Liver (tissue), 9 donors: ENCODE measurements around the gene B4GALT6. TPM values are rescaled to one million over a fixed set of nuclear protein-coding genes. Genes with fewer than 3 reads are reported as not detected.

Experiments used
- DNase-seq: peaks from one replicate; pipeline ENCODE4 v3.0.0-alpha.2; 2017; ENCODE audit warnings: low spot score
- H3K27ac ChIP-seq, 2 donors: one replicate each; pipeline ENCODE4 v1.7.0; 2013; ENCODE audit warnings: inconsistent platforms in 2 of 2, low read length in 2 of 2, control low read depth in 1 of 2, low read depth in 1 of 2, mild to moderate bottlenecking in 1 of 2
- H3K27me3 ChIP-seq, 4 donors: one replicate each; pipeline versions ENCODE4 v1.6.1 to v1.7.0; 2013; ENCODE audit warnings: low read length in 3 of 4, inconsistent platforms in 1 of 4, mild to moderate bottlenecking in 1 of 4, moderate library complexity in 1 of 4; ENCODE audit not compliant: control insufficient read depth in 4 of 4, insufficient read depth in 4 of 4
- H3K36me3 ChIP-seq, 4 donors: one replicate each; pipeline versions ENCODE4 v1.6.1 to v1.7.0; 2013; ENCODE audit warnings: low read length in 3 of 4, mild to moderate bottlenecking in 3 of 4, low read depth in 1 of 4, moderate library complexity in 1 of 4; ENCODE audit not compliant: control insufficient read depth in 4 of 4, insufficient read depth in 3 of 4
- H3K4me1 ChIP-seq, 4 donors: one replicate each; pipeline versions ENCODE4 v1.6.1 to v1.7.0; 2013; ENCODE audit warnings: low read length in 3 of 4, mild to moderate bottlenecking in 3 of 4, moderate library complexity in 1 of 4; ENCODE audit not compliant: control insufficient read depth in 4 of 4, insufficient read depth in 4 of 4
- H3K4me3 ChIP-seq, 3 donors: one replicate each; pipeline versions ENCODE4 v1.6.1 to v1.7.0; 2013; ENCODE audit warnings: low read length in 3 of 3, control low read depth in 1 of 3, low read depth in 1 of 3, mild to moderate bottlenecking in 1 of 3
- H3K9ac ChIP-seq, 2 donors: one replicate each; pipeline ENCODE4 v1.7.0; 2013; ENCODE audit warnings: low read length in 2 of 2, mild to moderate bottlenecking in 2 of 2, moderate library complexity in 2 of 2, control low read depth in 1 of 2, low read depth in 1 of 2
- H3K9me3 ChIP-seq, 4 donors: one replicate each; pipeline versions ENCODE4 v1.6.1 to v1.7.0; 2013; ENCODE audit warnings: low read length in 3 of 4; ENCODE audit not compliant: control insufficient read depth in 4 of 4
- CTCF ChIP-seq: fragments of 150-350 bp; IDR thresholded peaks from 2 replicates; pipeline ENCODE4 v1.5.1; 2017; ENCODE audit warnings: improper control_type of control experiment, low read depth, low read length; ENCODE audit not compliant: missing input control
- EGR1 ChIP-seq, 2 donors: IDR thresholded peaks; 2 replicates each; pipeline ENCODE4 v1.6.1; 2016 to 2018; ENCODE audit warnings: antibody characterized with exemption in 2 of 2, low read depth in 2 of 2
- FOXA1 ChIP-seq: IDR thresholded peaks from 2 replicates; pipeline ENCODE4 v1.6.1; 2016; ENCODE audit warnings: antibody characterized with exemption
- FOXA2 ChIP-seq: IDR thresholded peaks from 2 replicates; pipeline ENCODE4 v1.6.1; 2016; ENCODE audit warnings: antibody characterized with exemption
- GABPA ChIP-seq, 2 donors: IDR thresholded peaks in 1 of 2; conservative IDR thresholded peaks in 1 of 2; 2 replicates each; pipeline ENCODE4 v1.6.1; 2016; ENCODE audit warnings: antibody characterized with exemption in 2 of 2, mild to moderate bottlenecking in 1 of 2, moderate library complexity in 1 of 2
- HNF4A ChIP-seq, 2 donors: conservative IDR thresholded peaks; 2 replicates each; pipeline ENCODE4 v1.6.1; 2016; ENCODE audit warnings: antibody characterized with exemption in 2 of 2, mild to moderate bottlenecking in 2 of 2
- JUND ChIP-seq, 2 donors: IDR thresholded peaks; 2 replicates each; pipeline ENCODE4 v1.6.1; 2016; ENCODE audit warnings: antibody characterized with exemption in 2 of 2
- MAX ChIP-seq: IDR thresholded peaks from 2 replicates; pipeline ENCODE4 v1.6.1; 2016; ENCODE audit warnings: antibody characterized with exemption
- NR2F2 ChIP-seq: IDR thresholded peaks from 2 replicates; pipeline ENCODE4 v1.6.1; 2016; ENCODE audit warnings: antibody characterized with exemption
- RAD21 ChIP-seq, 2 donors: IDR thresholded peaks; 2 replicates each; pipeline ENCODE4 v1.6.1; 2016; ENCODE audit warnings: antibody characterized with exemption in 2 of 2, mild to moderate bottlenecking in 2 of 2
- RXRA ChIP-seq, 2 donors: IDR thresholded peaks; 2 replicates each; pipeline ENCODE4 v1.6.1; 2017 to 2018; ENCODE audit warnings: antibody characterized with exemption in 2 of 2, mild to moderate bottlenecking in 1 of 2
- SP1 ChIP-seq: IDR thresholded peaks from 2 replicates; pipeline ENCODE4 v1.6.1; 2018; ENCODE audit warnings: antibody characterized with exemption, mild to moderate bottlenecking
- TAF1 ChIP-seq: conservative IDR thresholded peaks from 2 replicates; pipeline ENCODE4 v1.6.1; 2016; ENCODE audit warnings: antibody characterized with exemption, mild to moderate bottlenecking
- YY1 ChIP-seq: IDR thresholded peaks from 2 replicates; pipeline ENCODE4 v1.6.1; 2016; ENCODE audit warnings: antibody characterized with exemption, mild to moderate bottlenecking
- ZBTB33 ChIP-seq: IDR thresholded peaks from 2 replicates; pipeline ENCODE4 v1.6.1; 2016; ENCODE audit warnings: antibody characterized with exemption
- WGBS: extraction: QIAGEN DNeasy Blood & Tissue Kit; methylation state at CpG from one replicate; pipeline ENCODE4 v1.1.7; 2013; 5-methylcytosine and 5-hydroxymethylcytosine counted together
- polyA plus RNA-seq, 2 donors: library from polyadenylated mRNA; stranded (reverse) in 1 of 2; unstranded in 1 of 2; fragments of 200-250 nt in 1 of 2; fragments of >200 nt in 1 of 2; fragmentation: Nextera tagmentation in 1 of 2; extraction: Ambion mirVana in 1 of 2; gene quantifications; one replicate each; pipeline versions ENCODE4 v1.2.1 to v1.2.3, GENCODE V29; 2013 to 2015
- total RNA-seq, 2 donors: library from RNA; depleted of rRNA; stranded (reverse); fragments of >200 nt; gene quantifications; one replicate each; pipeline ENCODE4 v1.2.3, GENCODE V29; 2014
- TF ChIP-seq, protein P1 (sequence below): IDR thresholded peaks from 2 replicates; pipeline ENCODE4 v1.6.1; 2016; ENCODE audit warnings: antibody characterized with exemption, mild to moderate bottlenecking
- TF ChIP-seq, protein P2 (sequence below): IDR thresholded peaks from 2 replicates; pipeline ENCODE4 v1.6.1; 2016; ENCODE audit warnings: antibody characterized with exemption
- donor health status: healthy.
- donor health status: healthy.
- donor health status: healthy.
- donor health status: healthy.
- donor health status: healthy.

B4GALT6 gene
- total and polyA plus RNA-seq, 4 donors: 0.48 to 4.2 (median 0.61) TPM

- TF ChIP-seq GABPA (IDR thresholded peaks at IDR 0.05 in 1 of 2, conservative IDR thresholded peaks at IDR 0.05 in 1 of 2) (no peak), ZBTB33 (no peak), FOXA2 (no peak), TAF1 (no peak), RAD21 (IDR thresholded peaks at IDR 0.05) (no peak), JUND (IDR thresholded peaks at IDR 0.05) (no peak), RXRA (IDR thresholded peaks at IDR 0.05) (no peak), NR2F2 (no peak), YY1 (no peak)
These were observed 52.0 kb downstream of the B4GALT6 start (continued) for GRCh38 chr18:31632356-31632755.

- H3K4me1 ChIP-seq: no peaks in the 10 kb centered on the region
- no peak for DNase-seq
- no peak overlapping the region for H3K4me3 ChIP-seq
- H3K36me3 ChIP-seq: no peaks in the 10 kb centered on the region
- TF ChIP-seq, protein P1, sequence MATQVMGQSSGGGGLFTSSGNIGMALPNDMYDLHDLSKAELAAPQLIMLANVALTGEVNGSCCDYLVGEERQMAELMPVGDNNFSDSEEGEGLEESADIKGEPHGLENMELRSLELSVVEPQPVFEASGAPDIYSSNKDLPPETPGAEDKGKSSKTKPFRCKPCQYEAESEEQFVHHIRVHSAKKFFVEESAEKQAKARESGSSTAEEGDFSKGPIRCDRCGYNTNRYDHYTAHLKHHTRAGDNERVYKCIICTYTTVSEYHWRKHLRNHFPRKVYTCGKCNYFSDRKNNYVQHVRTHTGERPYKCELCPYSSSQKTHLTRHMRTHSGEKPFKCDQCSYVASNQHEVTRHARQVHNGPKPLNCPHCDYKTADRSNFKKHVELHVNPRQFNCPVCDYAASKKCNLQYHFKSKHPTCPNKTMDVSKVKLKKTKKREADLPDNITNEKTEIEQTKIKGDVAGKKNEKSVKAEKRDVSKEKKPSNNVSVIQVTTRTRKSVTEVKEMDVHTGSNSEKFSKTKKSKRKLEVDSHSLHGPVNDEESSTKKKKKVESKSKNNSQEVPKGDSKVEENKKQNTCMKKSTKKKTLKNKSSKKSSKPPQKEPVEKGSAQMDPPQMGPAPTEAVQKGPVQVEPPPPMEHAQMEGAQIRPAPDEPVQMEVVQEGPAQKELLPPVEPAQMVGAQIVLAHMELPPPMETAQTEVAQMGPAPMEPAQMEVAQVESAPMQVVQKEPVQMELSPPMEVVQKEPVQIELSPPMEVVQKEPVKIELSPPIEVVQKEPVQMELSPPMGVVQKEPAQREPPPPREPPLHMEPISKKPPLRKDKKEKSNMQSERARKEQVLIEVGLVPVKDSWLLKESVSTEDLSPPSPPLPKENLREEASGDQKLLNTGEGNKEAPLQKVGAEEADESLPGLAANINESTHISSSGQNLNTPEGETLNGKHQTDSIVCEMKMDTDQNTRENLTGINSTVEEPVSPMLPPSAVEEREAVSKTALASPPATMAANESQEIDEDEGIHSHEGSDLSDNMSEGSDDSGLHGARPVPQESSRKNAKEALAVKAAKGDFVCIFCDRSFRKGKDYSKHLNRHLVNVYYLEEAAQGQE: no peak
- TF ChIP-seq JUND (IDR thresholded peaks at IDR 0.05) (no peak), SP1 (no peak), RXRA (IDR thresholded peaks at IDR 0.05) (no peak), TAF1 (no peak), HNF4A (conservative IDR thresholded peaks at IDR 0.05) (no peak), ZBTB33 (no peak), EGR1 (IDR thresholded peaks at IDR 0.05; ENCODE audit: low read depth in 2 of 2) (no peak), CTCF (no peak), YY1 (no peak), RAD21 (IDR thresholded peaks at IDR 0.05) (no peak), MAX (no peak), FOXA2 (no peak), GABPA (IDR thresholded peaks at IDR 0.05 in 1 of 2, conservative IDR thresholded peaks at IDR 0.05 in 1 of 2) (no peak), FOXA1 (no peak)
- TF ChIP-seq, protein P2, sequence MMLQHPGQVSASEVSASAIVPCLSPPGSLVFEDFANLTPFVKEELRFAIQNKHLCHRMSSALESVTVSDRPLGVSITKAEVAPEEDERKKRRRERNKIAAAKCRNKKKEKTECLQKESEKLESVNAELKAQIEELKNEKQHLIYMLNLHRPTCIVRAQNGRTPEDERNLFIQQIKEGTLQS: no peak
- H3K9ac ChIP-seq: no peak overlapping the region
- no peaks in the 10 kb centered on the region for H3K9me3 ChIP-seq
- 100% methylated on average over 1 of the region's 1 CpG for WGBS
- no peak overlapping the region for H3K27ac ChIP-seq
- H3K27me3 ChIP-seq: no peaks in the 10 kb centered on the region
These were observed 52.9 kb downstream of the B4GALT6 start for GRCh38 chr18:31631526-31631925.
